D341Med (cell line): ENCODE data around the gene ZNF366.

Experiments used
- DNase-seq: peaks from one replicate; pipeline ENCODE4 v3.0.0; 2012; ENCODE audit warnings: low spot score

ZNF366 gene

GRCh38 chr5:72488756-72489155 lies 18.5 kb downstream of the ZNF366 start:
- no peak for DNase-seq

DNA sequence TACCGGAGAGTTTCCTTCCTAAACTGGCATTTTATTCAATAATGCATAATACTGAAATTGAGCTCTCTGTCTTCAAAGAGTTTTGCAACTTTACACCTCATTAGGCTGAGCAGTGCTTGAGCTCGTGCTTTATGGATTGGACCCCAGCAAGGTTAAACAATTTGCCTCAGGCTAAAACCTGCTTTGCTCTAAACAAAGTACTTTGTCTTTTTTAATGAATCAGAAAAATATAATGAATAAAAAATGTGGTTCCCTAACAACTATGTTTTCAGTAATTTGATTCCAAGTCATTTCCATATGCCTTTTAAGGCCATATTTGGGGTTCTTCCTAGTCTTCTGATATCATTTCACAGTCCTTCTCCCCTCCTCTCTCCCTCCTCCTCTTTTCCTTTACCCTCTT lies 20.0 kb downstream of the ZNF366 start:
- no peak for DNase-seq

- no peak for DNase-seq
Measured at GRCh38 chr5:72486371-72486770, 20.8 kb downstream of the ZNF366 start.

GRCh38 chr5:72485430-72485974 lies 21.7 kb downstream of the ZNF366 start:
- no peak for DNase-seq

DNA sequence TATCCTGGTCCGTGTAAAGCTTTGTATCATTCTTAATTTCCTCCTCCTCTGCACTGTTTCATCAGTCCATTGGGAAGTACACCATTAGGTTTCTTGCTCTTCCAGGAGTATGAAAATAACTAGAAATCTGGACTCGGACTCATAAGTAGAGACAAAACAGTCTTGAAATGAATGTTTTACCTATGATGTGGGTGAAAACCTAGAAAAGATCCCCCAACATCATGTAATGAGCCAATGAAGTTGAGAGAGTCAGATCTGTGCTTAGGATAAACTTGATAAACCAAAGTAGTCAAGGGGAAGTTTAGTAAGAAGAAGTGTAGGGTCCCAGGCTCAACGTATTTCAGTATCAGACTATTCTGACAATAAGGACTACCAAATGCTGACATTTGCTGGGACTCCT lies 25.2 kb downstream of the ZNF366 start:
- no peak for DNase-seq

DNA sequence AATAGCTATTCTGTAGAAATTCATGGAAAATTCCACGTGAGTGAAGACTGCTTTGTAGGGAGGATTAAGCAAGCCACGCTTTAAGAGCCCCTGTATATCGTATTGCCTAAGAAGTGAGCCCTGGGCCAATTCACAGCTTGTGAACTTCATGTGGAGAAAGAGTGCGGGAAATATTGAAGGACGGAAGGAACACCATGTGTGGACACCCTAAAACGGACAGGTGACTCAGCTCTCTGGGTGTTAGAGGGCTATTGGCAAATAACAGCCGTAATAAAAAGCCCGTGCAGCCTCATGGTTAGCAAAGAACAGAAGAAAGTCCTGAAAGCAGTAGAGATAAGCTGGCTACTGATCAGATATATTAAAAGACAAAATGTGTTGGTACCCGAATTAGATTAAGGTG lies 26.4 kb downstream of the ZNF366 start:
- no peak for DNase-seq

- no peak for DNase-seq
Measured at GRCh38 chr5:72479921-72480320, 27.3 kb downstream of the ZNF366 start.

GRCh38 chr5:72478684-72479083 lies 28.5 kb downstream of the ZNF366 start:
- no peak for DNase-seq

GRCh38 chr5:72478276-72478675 lies 28.9 kb downstream of the ZNF366 start:
- no peak for DNase-seq

DNA sequence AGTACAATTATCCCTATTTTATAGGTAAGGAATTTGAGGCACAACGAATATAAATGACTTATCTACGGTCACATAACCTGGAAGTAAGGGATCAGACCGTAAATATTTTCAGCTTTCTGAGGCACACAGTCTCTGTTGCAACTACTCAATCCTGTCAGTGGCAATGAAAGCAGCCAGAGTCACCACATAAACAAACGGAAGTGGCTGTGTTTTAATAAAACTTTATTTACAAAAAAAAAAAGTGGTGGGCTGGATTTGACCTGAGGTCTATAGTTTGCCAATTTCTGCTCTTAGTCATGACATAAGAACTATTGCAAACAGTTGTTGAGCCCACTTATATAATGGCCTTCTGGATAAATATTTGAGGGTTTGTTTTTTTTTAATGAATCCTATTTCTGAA lies 29.6 kb downstream of the ZNF366 start:
- no peak for DNase-seq

- DNase-seq = no peak
Measured at GRCh38 chr5:72477176-72477575, 30.0 kb downstream of the ZNF366 start.

DNA sequence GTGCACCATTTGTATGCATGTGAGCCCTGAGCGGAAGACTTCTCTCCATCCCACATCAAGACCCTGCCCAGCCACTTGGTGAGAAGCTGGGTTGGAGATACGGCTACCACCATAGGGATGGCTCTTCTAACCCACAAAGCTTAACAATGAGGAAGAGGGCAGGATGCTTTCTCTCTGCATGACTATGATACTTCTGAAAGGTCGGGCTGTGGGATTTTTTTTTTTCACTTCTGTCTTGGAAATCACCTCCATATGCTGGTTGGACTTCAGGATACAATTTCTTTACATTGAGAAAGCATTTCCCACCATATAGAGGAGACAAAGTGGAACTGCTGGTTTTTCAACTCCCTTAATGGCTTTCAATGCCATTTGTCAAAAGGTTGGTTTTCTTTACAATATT lies 30.5 kb downstream of the ZNF366 start:
- DNase-seq = no peak

DNA sequence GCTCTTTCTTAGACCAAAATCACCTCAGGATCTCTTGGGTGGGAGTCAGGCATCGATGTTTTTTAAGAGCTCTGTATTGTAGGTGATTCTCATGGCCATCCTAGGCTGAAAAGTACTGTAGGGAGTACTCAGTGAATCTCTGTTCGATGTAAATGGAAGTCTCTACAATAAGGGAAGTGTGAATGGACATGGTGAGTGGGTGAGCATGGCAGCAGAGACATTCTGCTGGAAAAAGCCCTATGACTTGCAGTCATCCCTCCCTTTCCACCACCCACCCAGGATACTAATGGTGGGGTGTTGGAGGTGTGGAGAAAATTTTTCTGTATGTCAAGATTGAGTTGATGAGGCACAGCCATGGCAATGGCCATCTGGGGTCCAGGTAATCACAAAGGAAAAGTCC lies 30.9 kb downstream of the ZNF366 start:
- no peak for DNase-seq

- DNase-seq = no peak
Measured at GRCh38 chr5:72474516-72474915, 32.7 kb downstream of the ZNF366 start.

GRCh38 chr5:72474046-72474500 lies 33.1 kb downstream of the ZNF366 start:
- DNase-seq = no peak

DNA sequence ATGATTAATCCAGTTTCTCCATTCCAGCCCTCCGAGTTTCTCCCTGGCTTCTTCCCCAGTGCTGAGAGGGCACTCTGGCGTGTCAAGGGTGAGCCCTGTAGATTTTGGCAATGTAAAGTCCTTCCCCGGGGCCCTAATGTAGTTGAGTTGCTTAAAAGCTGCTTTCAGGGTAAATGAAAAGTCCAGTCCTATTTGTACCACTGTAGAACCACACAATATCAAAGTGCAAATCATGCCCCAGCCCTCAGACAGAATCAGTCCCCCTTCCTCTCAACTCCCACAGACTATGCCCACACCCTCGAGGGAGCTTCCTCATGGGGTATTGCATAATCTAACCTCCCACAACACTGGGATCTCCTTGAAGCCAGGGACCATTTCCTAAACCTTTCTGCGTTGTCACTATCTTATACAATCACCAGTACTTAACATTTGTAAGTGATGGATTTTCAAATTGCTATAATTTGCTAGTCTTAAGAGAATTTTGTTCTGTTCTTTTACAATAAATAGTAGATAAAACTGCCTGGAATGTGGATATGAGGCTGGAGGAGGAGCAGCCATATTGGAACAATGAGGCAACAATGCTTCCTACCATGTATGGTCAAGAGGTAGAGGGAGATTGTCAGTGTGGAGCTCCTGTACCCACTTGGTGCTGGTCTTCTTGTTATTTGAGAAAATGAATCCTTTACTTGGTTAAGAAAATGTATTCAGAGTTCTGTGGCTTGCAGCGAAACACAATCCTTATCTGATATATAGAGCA lies 34.4 kb downstream of the ZNF366 start:
- DNase-seq = no peak

DNA sequence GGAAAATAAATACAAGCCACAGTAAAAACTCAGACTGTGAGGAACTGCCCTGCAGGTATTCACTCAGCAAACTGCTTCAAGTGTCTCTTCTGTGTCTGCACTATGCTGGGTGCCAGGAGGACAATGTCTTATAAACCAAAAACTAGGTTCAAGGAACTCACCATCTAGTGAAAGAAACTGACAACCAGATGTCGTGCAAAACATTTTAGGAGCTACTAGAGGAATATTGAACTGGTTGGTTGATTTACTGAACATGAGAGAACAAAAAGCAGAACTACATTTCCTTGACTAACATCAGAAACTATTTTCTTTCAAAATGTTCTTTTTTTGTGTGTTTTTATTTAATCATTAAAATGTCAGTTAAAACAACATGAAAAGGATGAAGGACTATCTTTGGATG lies 35.2 kb downstream of the ZNF366 start:
- no peak for DNase-seq

DNA sequence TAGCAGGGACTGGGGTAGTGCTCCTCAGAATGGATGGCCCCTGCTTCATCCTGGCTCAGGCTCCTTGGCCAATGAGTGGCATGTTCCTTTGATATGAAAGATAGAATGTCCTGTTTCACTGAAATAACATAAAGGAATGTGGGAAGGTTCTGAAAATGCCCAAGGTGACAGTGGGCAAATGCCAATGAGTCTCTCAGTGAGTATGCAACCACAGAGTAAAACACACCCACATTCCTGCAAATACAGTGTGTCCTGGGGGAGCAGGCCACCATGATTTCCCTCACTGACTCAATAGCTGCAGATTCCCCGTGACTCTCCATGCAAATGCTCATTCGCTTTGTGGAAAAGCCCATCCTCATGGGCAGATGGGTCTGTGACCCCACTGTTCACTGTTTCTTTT lies 36.4 kb downstream of the ZNF366 start:
- DNase-seq = no peak

- DNase-seq = no peak
Measured at GRCh38 chr5:72468606-72469005, 38.6 kb downstream of the ZNF366 start.

DNA sequence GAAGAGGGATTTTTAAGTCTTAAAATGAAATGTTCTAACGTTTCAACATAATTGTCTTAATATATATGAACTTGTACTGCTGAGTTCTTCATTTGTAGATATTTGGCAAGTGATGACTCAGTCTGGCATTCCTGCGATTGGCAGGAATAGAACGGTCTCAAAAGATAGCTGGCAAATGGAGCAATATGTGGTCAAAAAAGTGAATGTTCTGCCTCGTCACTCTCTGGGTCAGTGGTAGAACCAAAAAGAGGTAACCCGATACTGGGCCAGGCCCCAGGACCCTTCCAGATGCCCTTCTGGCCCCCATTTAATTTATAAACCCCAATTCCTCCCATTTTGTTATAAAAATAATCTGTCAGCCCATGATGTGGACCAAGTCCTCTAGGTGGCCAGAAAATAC lies 39.2 kb downstream of the ZNF366 start:
- DNase-seq = no peak

- no peak for DNase-seq
Measured at GRCh38 chr5:72467461-72467860, 39.7 kb downstream of the ZNF366 start.

DNA sequence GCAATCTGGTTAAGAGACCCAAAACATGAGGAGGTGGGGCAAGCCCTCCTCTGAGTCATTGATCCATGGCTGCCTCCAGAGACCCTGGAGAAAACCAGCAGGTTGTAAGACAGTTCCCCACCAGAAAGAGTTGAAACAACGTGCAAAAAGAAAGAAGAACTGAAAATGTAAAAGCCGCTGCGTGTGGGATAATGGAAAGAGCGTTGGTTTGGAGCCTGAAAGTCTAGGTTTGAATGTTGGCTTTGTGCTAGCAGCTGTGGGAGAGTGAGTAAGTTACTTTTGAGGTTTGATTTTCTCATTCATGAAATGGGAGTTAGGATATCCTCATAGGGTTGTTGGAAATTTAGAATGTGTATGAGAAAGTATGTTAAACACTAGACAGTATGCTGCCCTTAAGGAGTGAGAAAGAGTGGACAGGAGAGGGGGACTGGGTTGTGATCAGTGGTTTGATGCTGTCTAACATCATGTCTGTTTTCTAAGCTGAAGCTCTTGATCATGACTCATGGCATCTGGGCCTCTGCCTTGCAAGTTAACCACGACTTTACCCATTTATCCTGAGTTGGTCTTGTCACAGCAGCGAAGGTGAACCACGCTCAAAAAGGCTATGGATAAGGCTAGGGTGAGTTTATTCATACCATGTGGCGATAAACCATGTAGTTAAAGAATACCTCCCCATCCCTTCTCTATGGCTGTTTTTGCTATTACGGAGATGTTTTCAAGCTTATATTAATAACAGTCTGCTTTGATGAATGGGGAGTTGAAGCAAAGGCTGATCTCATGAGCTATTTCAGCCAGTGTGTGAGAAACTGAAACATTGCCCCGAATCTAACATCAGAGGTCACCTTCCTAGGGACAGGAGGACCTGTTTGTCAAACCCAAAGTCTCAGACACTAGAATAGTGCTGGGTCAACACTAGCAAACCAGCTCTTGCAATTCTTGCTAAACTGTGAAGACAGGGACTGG lies 41.3 kb downstream of the ZNF366 start:
- DNase-seq = no peak

DNA sequence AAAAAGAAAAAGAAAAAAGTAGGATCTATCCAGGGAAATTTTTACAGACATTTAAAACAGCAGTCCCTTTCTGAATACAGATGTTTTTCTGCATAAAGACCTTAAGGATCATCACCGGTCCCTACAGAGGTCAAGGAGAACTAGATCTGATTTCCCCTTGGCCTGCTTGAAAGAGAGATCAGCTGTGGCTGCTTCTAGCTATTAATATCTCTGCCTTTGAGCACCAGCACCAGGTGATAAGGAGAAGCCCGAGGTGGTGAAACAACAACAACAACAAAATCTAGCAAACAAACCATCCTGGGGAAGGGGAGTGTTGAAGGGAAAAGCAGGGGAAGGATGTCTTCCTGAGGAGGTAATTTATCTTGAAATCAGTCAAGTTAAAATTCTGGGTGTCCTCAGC lies 42.1 kb downstream of the ZNF366 start:
- DNase-seq = no peak
